Measurements from ENCODE around the gene DOK3. TPM values are rescaled to one million over a fixed set of nuclear protein-coding genes. Genes with fewer than 3 reads are reported as not detected.

DOK3 gene
- total and polyA plus RNA-seq, 2 donors (not counting 1 experiment from before 2014, with no cell fraction given), result 103 to 115 TPM

GRCh38 chr5:177476531-177477233 is 32.9 kb downstream of the DOK3 start:
- ChIA-PET CTCF (interaction anchor here (1.2 to 2.7 kb wide), 2 partner anchors 19 to 25 kb away, joined by 3 to 12 read pairs; no protein-coding TSS in a partner anchor), POLR2A (no interaction called here)
- H3K4me3 Mint-ChIP-seq, result no peak overlapping the region
- Histone ChIP-seq H4K20me1 (ENCODE audit: control insufficient read depth, insufficient read depth, low read length, poor library complexity, severe bottlenecking) (peaks cover 11% of the 10 kb centered on the region), H3K4me2 (replicated peaks; ENCODE audit: low read depth, low read length, poor library complexity, severe bottlenecking) (no peak overlapping the region), H3K79me2 (ENCODE audit: control insufficient read depth, insufficient read depth, low read length) (no peaks in the 10 kb centered on the region), H3K9me3 (ENCODE audit: control extremely low read depth in 1 of 3, control insufficient read depth in 2 of 3, insufficient read depth in 1 of 3, low read length in 2 of 3) (no peaks in the 10 kb centered on the region), H3K9ac (ENCODE audit: low read length) (no peak overlapping the region), H3K27ac (ENCODE audit: low read length in 2 of 2) (no peak overlapping the region), H3K36me3 (replicated peaks in 1 of 2; ENCODE audit: control extremely low read depth in 1 of 2, control insufficient read depth in 1 of 2, extremely low read depth in 1 of 2, insufficient read depth in 2 of 2, low read length in 1 of 2) (no peaks in the 10 kb centered on the region), H3K4me3 (ENCODE audit: control extremely low read depth in 1 of 5, extremely low read depth in 1 of 5, insufficient read depth in 1 of 5, low read depth in 2 of 5, low read length in 4 of 5) (no peak overlapping the region), H2AFZ (ENCODE audit: insufficient read depth, low read depth, low read length, poor library complexity, severe bottlenecking) (no peak overlapping the region), H3K27me3 (replicated peaks in 1 of 4; ENCODE audit: control extremely low read depth in 1 of 4, control insufficient read depth in 3 of 4, insufficient read depth in 4 of 4, low read length in 3 of 4) (peaks cover 0 to 17% (median 7%) of the 10 kb centered on the region in 4 experiments), H3K4me1 (ENCODE audit: control insufficient read depth in 2 of 2, insufficient read depth in 2 of 2, low read length in 2 of 2) (peaks cover 21 to 34% of the 10 kb centered on the region in 2 donors)
- H3K27ac Mint-ChIP-seq, result no peak overlapping the region
- 98% methylated on average over 14 of the region's 18 CpGs for WGBS (ENCODE audit: insufficient coverage)
- H3K4me1 Mint-ChIP-seq, result peaks cover 35% of the 10 kb centered on the region
- peaks cover 5% of the 10 kb centered on the region for H3K27me3 Mint-ChIP-seq
- no peak for ATAC-seq (ENCODE audit: low read depth)
- no peak for TF ChIP-seq CTCF (IDR thresholded peaks at IDR 0.05)
- TF ChIP-seq EZH2 (IDR thresholded peaks at IDR 0.05; ENCODE audit: borderline replicate concordance, insufficient read depth, low read depth, low read length, poor library complexity, severe bottlenecking), result no peak
- no peaks in the 10 kb centered on the region for H3K9me3 Mint-ChIP-seq (ENCODE audit: insufficient read depth)
- no peak for DNase-seq
- intact Hi-C loops (cut with micrococcal nuclease), result no loop called here
